ENCODE data around the gene AP1S1. TPM values are rescaled to one million over a fixed set of nuclear protein-coding genes. Genes with fewer than 3 reads are reported as not detected.
A peak's percentile ranks its signal among the peaks of the same experiment; 100 is the strongest.

AP1S1 gene
- polyA plus RNA-seq, 1 donor (not counting 4 experiments of a cell fraction or from before 2014, with no cell fraction given) = 279 TPM

DNA sequence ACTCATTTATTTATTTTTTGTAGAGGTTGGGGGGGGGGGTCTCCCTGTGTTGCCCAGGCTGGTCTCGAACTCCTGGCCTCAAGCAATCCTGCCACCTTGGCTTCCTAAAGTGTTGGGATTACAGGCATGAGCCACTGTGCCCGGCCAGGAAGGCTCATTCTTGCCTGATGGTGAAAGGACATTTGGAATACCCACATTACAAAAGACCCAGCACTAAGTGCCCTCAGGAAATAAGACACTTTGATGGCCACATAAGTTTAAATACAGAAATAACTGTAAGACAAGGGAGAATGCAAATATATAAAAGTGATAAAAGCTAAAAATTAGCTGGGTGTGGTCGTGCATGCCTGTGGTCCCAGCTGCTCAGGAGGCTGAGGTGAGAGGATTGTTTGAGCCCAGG, 35.4 kb upstream of the AP1S1 start:
- Histone ChIP-seq H3K4me2 (ENCODE audit: control insufficient read depth, extremely low read depth, insufficient read depth, low read depth, low read length) (no peak overlapping the region), H4K20me1 (ENCODE audit: control insufficient read depth, extremely low read depth, insufficient read depth, low read length) (no peaks in the 10 kb centered on the region), H3K9me1 (ENCODE audit: control insufficient read depth, extremely low read depth, insufficient read depth, low read length) (no peaks in the 10 kb centered on the region), H3K79me2 (ENCODE audit: control insufficient read depth, insufficient read depth, low read length) (no peaks in the 10 kb centered on the region), H3K36me3 (ENCODE audit: control insufficient read depth in 2 of 2, extremely low read depth in 1 of 2, insufficient read depth in 2 of 2, low read length in 2 of 2) (no peaks in the 10 kb centered on the region), H3K9ac (ENCODE audit: control insufficient read depth, extremely low read depth, insufficient read depth, low read length) (no peak overlapping the region), H3K27me3 (ENCODE audit: control insufficient read depth, extremely low read depth, insufficient read depth, low read length) (no peaks in the 10 kb centered on the region), H3K27ac (ENCODE audit: control insufficient read depth, insufficient read depth, low read length) (peak overlapping the region; percentile 40), H2AFZ (ENCODE audit: control insufficient read depth, low read length) (no peak overlapping the region), H3K4me3 (ENCODE audit: control insufficient read depth in 2 of 3, extremely low read depth in 1 of 3, insufficient read depth in 2 of 3, low read depth in 1 of 3, low read length in 3 of 3) (no peak overlapping the region), H3K4me1 (ENCODE audit: control insufficient read depth, extremely low read depth, insufficient read depth, low read length) (peaks cover 29% of the 10 kb centered on the region), H3K9me3 (ENCODE audit: control insufficient read depth, low read depth, low read length) (no peaks in the 10 kb centered on the region)
- FAIRE-seq (no peak), DNase-seq (ENCODE audit: low read depth, low spot score) (no peak)
- TF ChIP-seq, protein P1, sequence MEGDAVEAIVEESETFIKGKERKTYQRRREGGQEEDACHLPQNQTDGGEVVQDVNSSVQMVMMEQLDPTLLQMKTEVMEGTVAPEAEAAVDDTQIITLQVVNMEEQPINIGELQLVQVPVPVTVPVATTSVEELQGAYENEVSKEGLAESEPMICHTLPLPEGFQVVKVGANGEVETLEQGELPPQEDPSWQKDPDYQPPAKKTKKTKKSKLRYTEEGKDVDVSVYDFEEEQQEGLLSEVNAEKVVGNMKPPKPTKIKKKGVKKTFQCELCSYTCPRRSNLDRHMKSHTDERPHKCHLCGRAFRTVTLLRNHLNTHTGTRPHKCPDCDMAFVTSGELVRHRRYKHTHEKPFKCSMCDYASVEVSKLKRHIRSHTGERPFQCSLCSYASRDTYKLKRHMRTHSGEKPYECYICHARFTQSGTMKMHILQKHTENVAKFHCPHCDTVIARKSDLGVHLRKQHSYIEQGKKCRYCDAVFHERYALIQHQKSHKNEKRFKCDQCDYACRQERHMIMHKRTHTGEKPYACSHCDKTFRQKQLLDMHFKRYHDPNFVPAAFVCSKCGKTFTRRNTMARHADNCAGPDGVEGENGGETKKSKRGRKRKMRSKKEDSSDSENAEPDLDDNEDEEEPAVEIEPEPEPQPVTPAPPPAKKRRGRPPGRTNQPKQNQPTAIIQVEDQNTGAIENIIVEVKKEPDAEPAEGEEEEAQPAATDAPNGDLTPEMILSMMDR (optimal IDR thresholded peaks at IDR 0.05 in 1 of 3, IDR thresholded peaks at IDR 0.05 in 1 of 3, conservative IDR thresholded peaks at IDR 0.05 in 1 of 3; ENCODE audit: extremely low read depth in 1 of 3, insufficient read depth in 2 of 3, low read length in 3 of 3) = no peak
- TF ChIP-seq EZH2 (IDR thresholded peaks at IDR 0.05; ENCODE audit: low read length) = no peak
- dilution Hi-C loops (cut with MboI; ENCODE audit: extremely low pct_ligation_motif_present, low sequenced_read_pairs) = no loop called here

DNA sequence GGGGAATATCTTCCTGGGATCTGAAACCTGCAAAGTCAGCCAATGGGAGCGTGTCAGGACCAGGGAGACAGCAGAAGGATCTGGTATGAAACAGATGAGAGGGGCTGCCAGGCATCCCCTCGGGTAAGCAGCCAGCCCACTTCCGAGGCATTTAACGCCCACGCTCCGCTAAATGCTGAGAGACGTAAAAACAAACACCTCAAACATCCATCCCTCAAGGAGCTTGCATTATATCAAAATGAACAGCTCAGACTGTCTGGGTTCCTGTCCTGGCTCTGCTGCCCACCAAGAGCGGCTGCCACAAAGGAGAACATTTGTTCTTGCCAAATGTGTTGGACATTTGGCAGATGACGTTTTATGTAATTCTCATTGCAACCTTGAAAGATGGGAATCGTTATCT, 34.4 kb upstream of the AP1S1 start:
- H3K27me3 ChIP-seq (ENCODE audit: control insufficient read depth, extremely low read depth, insufficient read depth, low read length) = no peaks in the 10 kb centered on the region
- dilution Hi-C loops (cut with MboI; ENCODE audit: extremely low pct_ligation_motif_present, low sequenced_read_pairs) = no loop called here
- H4K20me1 ChIP-seq (ENCODE audit: control insufficient read depth, extremely low read depth, insufficient read depth, low read length) = no peaks in the 10 kb centered on the region
- no peak overlapping the region for H3K4me2 ChIP-seq (ENCODE audit: control insufficient read depth, extremely low read depth, insufficient read depth, low read depth, low read length)
- no peak overlapping the region for H3K4me3 ChIP-seq (ENCODE audit: control insufficient read depth in 2 of 3, extremely low read depth in 1 of 3, insufficient read depth in 2 of 3, low read depth in 1 of 3, low read length in 3 of 3)
- H3K79me2 ChIP-seq (ENCODE audit: control insufficient read depth, insufficient read depth, low read length) = no peaks in the 10 kb centered on the region
- H3K9ac ChIP-seq (ENCODE audit: control insufficient read depth, extremely low read depth, insufficient read depth, low read length) = no peak overlapping the region
- H3K36me3 ChIP-seq (ENCODE audit: control insufficient read depth in 2 of 2, extremely low read depth in 1 of 2, insufficient read depth in 2 of 2, low read length in 2 of 2) = no peaks in the 10 kb centered on the region
- DNase-seq (ENCODE audit: low read depth, low spot score) = no peak
- no peaks in the 10 kb centered on the region for H3K9me3 ChIP-seq (ENCODE audit: control insufficient read depth, low read depth, low read length)
- H3K9me1 ChIP-seq (ENCODE audit: control insufficient read depth, extremely low read depth, insufficient read depth, low read length) = no peaks in the 10 kb centered on the region
- peaks cover 28% of the 10 kb centered on the region for H3K4me1 ChIP-seq (ENCODE audit: control insufficient read depth, extremely low read depth, insufficient read depth, low read length)
- no peak for TF ChIP-seq EZH2 (IDR thresholded peaks at IDR 0.05; ENCODE audit: low read length)
- TF ChIP-seq, protein P1 (optimal IDR thresholded peaks at IDR 0.05 in 1 of 3, IDR thresholded peaks at IDR 0.05 in 1 of 3, conservative IDR thresholded peaks at IDR 0.05 in 1 of 3; ENCODE audit: extremely low read depth in 1 of 3, insufficient read depth in 2 of 3, low read length in 3 of 3) = no peak
- no peak for FAIRE-seq
- H3K27ac ChIP-seq (ENCODE audit: control insufficient read depth, insufficient read depth, low read length) = no peak overlapping the region
- H2AFZ ChIP-seq (ENCODE audit: control insufficient read depth, low read length) = no peak overlapping the region

All from keratinocyte (primary cell).